OCI-LY3 (cell line): Measurements from ENCODE around the gene ZNF555.

ENCODE experiments used
- H2AFZ ChIP-seq: fragments of 200-600, 300-600 bp; shearing (Covaris generic); 2 replicates; pipeline ENCODE4 v1.6.0; 2014; ENCODE audit warnings: antibody characterized with exemption, low read depth, low read length
- H3K27ac ChIP-seq: fragments of 200-600, 300-600 bp; sonication (generic); 2 replicates; pipeline ENCODE4 v1.5.1; 2014; ENCODE audit warnings: mild to moderate bottlenecking, low read length, moderate library complexity, mixed read lengths
- H3K27me3 ChIP-seq: fragments of 200-600, 300-600 bp; sonication (generic); 2 replicates; pipeline ENCODE4 v1.6.1; 2014; ENCODE audit warnings: low read depth, low read length, mixed read lengths
- H3K36me3 ChIP-seq: fragments of 200-600, 300-600 bp; sonication (generic); replicated peaks from 2 replicates; pipeline ENCODE3; 2014; ENCODE audit warnings: low read depth, low read length, mixed read lengths
- H3K4me1 ChIP-seq: fragments of 300-600, 200-600 bp; sonication (generic); 2 replicates; pipeline ENCODE4 v1.6.1; 2014; ENCODE audit warnings: low read length, mixed read lengths
- H3K4me2 ChIP-seq: fragments of 200-600, 300-600 bp; sonication (generic); 2 replicates; pipeline ENCODE4 v1.6.1; 2014; ENCODE audit warnings: low read length, mixed read lengths
- H3K4me3 ChIP-seq: fragments of 300-600, 200-600 bp; sonication (generic); 2 replicates; pipeline ENCODE4 v1.5.1; 2014; ENCODE audit warnings: antibody characterized with exemption, mild to moderate bottlenecking, low read length, moderate library complexity
- H3K79me2 ChIP-seq: fragments of 300-600, 200-600 bp; shearing (Covaris generic); 2 replicates; pipeline ENCODE4 v1.6.1; 2014; ENCODE audit warnings: mild to moderate bottlenecking, low read length, mixed read lengths
- H3K9ac ChIP-seq: fragments of 300-600, 200-600 bp; shearing (Covaris generic); 2 replicates; pipeline ENCODE4 v1.6.0; 2014; ENCODE audit warnings: mild to moderate bottlenecking, low read length, moderate library complexity
- H3K9me3 ChIP-seq: fragments of 200-600, 300-600 bp; shearing (Covaris generic); 2 replicates; pipeline ENCODE4 v1.6.1; 2014; ENCODE audit warnings: low read length, mixed read lengths; ENCODE audit not compliant: insufficient read depth
- H4K20me1 ChIP-seq: fragments of 200-600, 300-600 bp; sonication (generic); 2 replicates; pipeline ENCODE4 v1.6.1; 2016; ENCODE audit warnings: low read length, mixed read lengths; ENCODE audit not compliant: insufficient read depth
- CTCF ChIP-seq: fragments of 200-600, 300-600 bp; sonication (generic); IDR thresholded peaks from 2 replicates; pipeline ENCODE4 v1.5.1; 2014; ENCODE audit warnings: antibody characterized with exemption, low read length, low read depth
- EZH2phosphoT487 ChIP-seq: fragments of 200-600 bp; shearing (Covaris generic); IDR thresholded peaks from 2 replicates; pipeline ENCODE4 v1.6.1; 2018; ENCODE audit warnings: antibody characterized with exemption, mixed run types, low read depth

ZNF555 gene

GRCh38 chr19:2863816-2864215 is 22.5 kb downstream of the ZNF555 start:
- Histone ChIP-seq H3K4me2 (no peak overlapping the region), H3K79me2 (no peaks in the 10 kb centered on the region), H3K4me1 (no peaks in the 10 kb centered on the region), H3K36me3 (no peaks in the 10 kb centered on the region), H3K9ac (no peak overlapping the region), H3K27me3 (no peaks in the 10 kb centered on the region), H3K4me3 (no peak overlapping the region), H3K9me3 (no peaks in the 10 kb centered on the region), H4K20me1 (no peaks in the 10 kb centered on the region), H3K27ac (no peak overlapping the region), H2AFZ (no peak overlapping the region)
- TF ChIP-seq EZH2phosphoT487 (no peak), CTCF (no peak)

- no peaks in the 10 kb centered on the region for H3K79me2 ChIP-seq
- no peaks in the 10 kb centered on the region for H3K9me3 ChIP-seq
- no peak for TF ChIP-seq EZH2phosphoT487
- TF ChIP-seq CTCF = no peak
- no peaks in the 10 kb centered on the region for H3K4me1 ChIP-seq
- no peak overlapping the region for H3K9ac ChIP-seq
- H3K4me2 ChIP-seq = no peak overlapping the region
- no peaks in the 10 kb centered on the region for H4K20me1 ChIP-seq
- no peak overlapping the region for H2AFZ ChIP-seq
- no peaks in the 10 kb centered on the region for H3K36me3 ChIP-seq
- no peak overlapping the region for H3K4me3 ChIP-seq
- H3K27ac ChIP-seq = no peak overlapping the region
- no peaks in the 10 kb centered on the region for H3K27me3 ChIP-seq
Measured at GRCh38 chr19:2865334-2866100, 24.2 kb downstream of the ZNF555 start.

- TF ChIP-seq EZH2phosphoT487 (no peak), CTCF (no peak)
- H3K4me1 ChIP-seq = no peaks in the 10 kb centered on the region
- H3K9me3 ChIP-seq = no peaks in the 10 kb centered on the region
- H3K9ac ChIP-seq = no peak overlapping the region
- no peaks in the 10 kb centered on the region for H3K36me3 ChIP-seq
- no peaks in the 10 kb centered on the region for H3K79me2 ChIP-seq
- H3K27ac ChIP-seq = no peak overlapping the region
- H2AFZ ChIP-seq = no peak overlapping the region
- no peak overlapping the region for H3K4me2 ChIP-seq
- H3K27me3 ChIP-seq = no peaks in the 10 kb centered on the region
- H4K20me1 ChIP-seq = no peaks in the 10 kb centered on the region
- H3K4me3 ChIP-seq = no peak overlapping the region
Measured at GRCh38 chr19:2866495-2867024, 25.3 kb downstream of the ZNF555 start.

- Histone ChIP-seq H3K4me3 (no peak within 1 kb of the TSS), H3K79me2 (no peaks in the 10 kb centered on the region), H3K27ac (no peak within 1 kb of the TSS), H3K36me3 (no peaks in the 10 kb centered on the region), H3K9me3 (no peaks in the 10 kb centered on the region), H3K4me2 (no peak within 1 kb of the TSS), H3K27me3 (no peaks in the 10 kb centered on the region), H3K4me1 (no peaks in the 10 kb centered on the region), H4K20me1 (no peaks in the 10 kb centered on the region), H2AFZ (no peak within 1 kb of the TSS), H3K9ac (no peak within 1 kb of the TSS)
- TF ChIP-seq CTCF = no peak
- no peak for TF ChIP-seq EZH2phosphoT487
Measured at GRCh38 chr19:2867025-2867991, 26.0 kb downstream of the ZNF555 start, which contains the start of gene ZNF556. Gene ZNF556, plus strand, starts transcription at chr19:2867335. Its CDS starts 87 bp downstream, at chr19:2867422.
